HepG2 (cell line): ENCODE data around the gene CCNH. TPM values are rescaled to one million over a fixed set of nuclear protein-coding genes. Genes with fewer than 3 reads are reported as not detected.
A peak's percentile ranks its signal among the peaks of the same experiment; 100 is the strongest.

Experiments used
- ATAC-seq: fragments of 200-7000 bp; cut with Tn5 transposase; 3 replicates; pipeline ENCODE4 v1.9.1; 2020; ENCODE audit warnings: mild to moderate bottlenecking, moderate library complexity
- BruUV-seq: library from RNA; stranded (reverse); fragments of 400-500 nt; replicated peaks from 2 replicates; lab custom pipeline; 2021; lab: Mats Ljungman, UMichigan
- CTCF ChIA-PET: fragments of 300-600 bp; formaldehyde crosslinking; extraction: SDS; loops from one replicate; lab custom pipeline; 2021; ENCODE audit warnings: low total read pairs, inconsistent platforms, low intra/inter-chr PET ratio; lab: Yijun Ruan, JAX
- POLR2A ChIA-PET: fragments of 350-600 bp; sonication (Branson Sonifier 250); formaldehyde crosslinking; loops from one replicate; lab custom pipeline; 2020; ENCODE audit warnings: antibody characterized with exemption, inconsistent platforms; lab: Yijun Ruan, JAX
- DNase-seq: peaks from one replicate; pipeline ENCODE4 v3.0.0-alpha.2; 2015; ENCODE audit warnings: low spot score
- FAIRE-seq: peaks from 3 replicates; lab custom pipeline; 2011; peaks lifted over from hg19 to GRCh38; lab: Jason Lieb, UNC
- H2AFZ ChIP-seq: one replicate; pipeline ENCODE4 v1.6.1; 2011; ENCODE audit warnings: low read length, inconsistent platforms
- H3K27ac ChIP-seq: fragments of 300-600 bp; 3 replicates; pipeline ENCODE4 v1.8.0; 2011; ENCODE audit warnings: mixed run types, mild to moderate bottlenecking, mixed read lengths, low read length, inconsistent platforms; ENCODE audit not compliant: insufficient read depth; ENCODE audit errors: extremely low read length
- H3K27me3 ChIP-seq, 2 experiments: fragments of 200-600 bp in 1 of 2; 2 replicates in 1 of 2; 3 replicates in 1 of 2; pipeline versions ENCODE4 v1.6.0 to v1.8.0; 2011; ENCODE audit warnings: low read length in 2 of 2, mild to moderate bottlenecking in 2 of 2, moderate library complexity in 2 of 2, inconsistent platforms in 1 of 2; ENCODE audit not compliant: insufficient read depth in 2 of 2, control insufficient read depth in 1 of 2
- H3K36me3 ChIP-seq, 2 experiments: fragments of 200-600 bp in 1 of 2; replicated peaks in 1 of 2; 2 replicates in 1 of 2; 3 replicates in 1 of 2; pipeline versions ENCODE4 v1.5.1 to v1.8.0; 2011; ENCODE audit warnings: low read length in 2 of 2, inconsistent platforms in 1 of 2; ENCODE audit not compliant: insufficient read depth in 2 of 2, control insufficient read depth in 1 of 2
- H3K4me1 ChIP-seq: 2 replicates; pipeline ENCODE4 v1.5.1; 2012; ENCODE audit warnings: low read length, inconsistent platforms; ENCODE audit not compliant: insufficient read depth
- H3K4me2 ChIP-seq: 2 replicates; pipeline ENCODE4 v1.6.0; 2011; ENCODE audit warnings: low read depth, low read length, inconsistent platforms
- H3K4me3 ChIP-seq, 3 experiments: fragments of 200-600 bp in 1 of 3; sonication (generic), shearing (Covaris generic) in 1 of 3; replicated peaks in 1 of 3; 2 replicates each; pipeline ENCODE4 v1.5.1; 2011 to 2016; ENCODE audit warnings: low read length in 3 of 3, inconsistent platforms in 2 of 3, low read depth in 2 of 3, mild to moderate bottlenecking in 2 of 3, control low read depth in 1 of 3, mixed read lengths in 1 of 3; ENCODE audit not compliant: insufficient read depth in 1 of 3
- H3K79me2 ChIP-seq: one replicate; pipeline ENCODE4 v1.6.1; 2011; ENCODE audit warnings: low read length, inconsistent platforms; ENCODE audit not compliant: insufficient read depth
- H3K9ac ChIP-seq: 2 replicates; pipeline ENCODE4 v1.6.0; 2011; ENCODE audit warnings: mild to moderate bottlenecking, low read depth, low read length, inconsistent platforms; ENCODE audit not compliant: insufficient read depth
- H3K9me3 ChIP-seq: 2 replicates; pipeline ENCODE4 v1.5.1; 2012; ENCODE audit warnings: mild to moderate bottlenecking, low read length
- H4K20me1 ChIP-seq: 2 replicates; pipeline ENCODE4 v1.6.0; 2011; ENCODE audit warnings: inconsistent platforms, mild to moderate bottlenecking, low read length, moderate library complexity; ENCODE audit not compliant: insufficient read depth
- ATF7 ChIP-seq, 2 experiments: fragments of 450-650 bp in 1 of 2; sonication (generic) in 1 of 2; formaldehyde crosslinking in 1 of 2; IDR thresholded peaks; 2 replicates each; pipeline versions ENCODE4 v1.4.0 to v1.6.1; 2016 to 2020; ENCODE audit warnings: antibody characterized with exemption in 1 of 2, mild to moderate bottlenecking in 1 of 2, missing genetic modification reagents in 1 of 2
- FOXO1 ChIP-seq: sonication (generic); formaldehyde crosslinking; IDR thresholded peaks from 2 replicates; pipeline ENCODE4 v1.4.0; 2020; ENCODE audit warnings: missing genetic modification reagents
- MZF1 ChIP-seq: sonication (generic); formaldehyde crosslinking; IDR thresholded peaks from 2 replicates; pipeline ENCODE4 v1.8.1; 2023; ENCODE audit warnings: mild to moderate bottlenecking, missing genetic modification reagents, borderline replicate concordance
- NCOA2 ChIP-seq: sonication (generic); formaldehyde crosslinking; IDR thresholded peaks from 2 replicates; pipeline ENCODE4 v1.8.0; 2022; ENCODE audit warnings: inconsistent platforms
- PHB2 ChIP-seq: fragments of 450-650 bp; IDR thresholded peaks from 2 replicates; pipeline ENCODE4 v1.6.1; 2018; ENCODE audit not compliant: partially characterized antibody
- TAF15 ChIP-seq: fragments of 200-400 bp; formaldehyde crosslinking; IDR thresholded peaks from one replicate; pipeline ENCODE4 v1.6.1; 2018; ENCODE audit warnings: mild to moderate bottlenecking, low read depth, low read length; ENCODE audit not compliant: poor library complexity, severe bottlenecking
- WIZ ChIP-seq: sonication (generic); formaldehyde crosslinking; IDR thresholded peaks from 2 replicates; pipeline ENCODE4 v1.5.1; 2020; ENCODE audit warnings: mild to moderate bottlenecking, missing genetic modification reagents
- ZFP37 ChIP-seq: sonication (generic); formaldehyde crosslinking; IDR thresholded peaks from 2 replicates; pipeline ENCODE4 v1.4.0; 2020; ENCODE audit warnings: missing genetic modification reagents, borderline replicate concordance
- ZNF713 ChIP-seq: sonication (generic); formaldehyde crosslinking; IDR thresholded peaks from 2 replicates; pipeline ENCODE4 v1.4.0; 2020; ENCODE audit warnings: mild to moderate bottlenecking, missing genetic modification reagents
- ZNF773 ChIP-seq: sonication (generic); formaldehyde crosslinking; IDR thresholded peaks from 2 replicates; pipeline ENCODE4 v1.4.0; 2020; ENCODE audit warnings: missing genetic modification reagents, borderline replicate concordance
- in situ Hi-C: cut with HindIII; loops from 2 replicates; pipeline ENCODE4 v1.10.0; 2017; ENCODE audit warnings: low pct_unique_long_range_greater_than_20kb; ENCODE audit not compliant: extremely low pct_ligation_motif_present
- intact Hi-C: fragments of 100-400 bp; cut with micrococcal nuclease; formaldehyde crosslinking; loops from one replicate; pipeline ENCODE4 v1.10.0; 2022; ENCODE audit not compliant: unreplicated experiment
- polyA plus RNA-seq, 8 experiments: library from polyadenylated mRNA; depleted of rRNA in 3 of 8; stranded (reverse) in 7 of 8; unstranded in 1 of 8; fragments of >200 nt; fragmentation: Illumina TruSeq in 4 of 8; extraction: Trizol in 4 of 8; gene quantifications; 2 replicates each; pipeline versions ENCODE4 v1.2.1 to v1.2.3, GENCODE V29; 2011 to 2016; ENCODE audit warnings: low read depth in 4 of 8, missing spikeins in 1 of 8, mixed read lengths in 1 of 8; ENCODE audit not compliant: insufficient read depth in 1 of 8
- total RNA-seq, 5 experiments: library from RNA; depleted of rRNA; stranded (reverse); fragments of >200 nt; fragmentation: Illumina TruSeq; extraction: Trizol; gene quantifications; 2 replicates each; pipeline ENCODE4 v1.2.3, GENCODE V29; 2016; ENCODE audit warnings: low read depth in 1 of 5
- TF ChIP-seq, protein P1 (sequence below): IDR thresholded peaks from 2 replicates; pipeline ENCODE4 v1.6.1; 2016; ENCODE audit warnings: missing compliant biosample characterization, missing genetic modification reagents, borderline replicate concordance
- TF ChIP-seq, protein P2 (sequence below): IDR thresholded peaks from 2 replicates; pipeline ENCODE4 v1.6.1; 2016; ENCODE audit warnings: mild to moderate bottlenecking, missing biosample characterization, missing genetic modification reagents
- TF ChIP-seq, protein P3 (sequence below): sonication (generic); formaldehyde crosslinking; conservative IDR thresholded peaks from 2 replicates; pipeline ENCODE4 v1.8.0; 2022; ENCODE audit warnings: low read depth, missing genetic modification reagents

The CCNH gene
- total and polyA plus RNA-seq, 2 of the 13 experiments (the other 11 are each of a cell fraction or from before 2014, with no cell fraction given), result 42.5 to 94.3 TPM

DNA sequence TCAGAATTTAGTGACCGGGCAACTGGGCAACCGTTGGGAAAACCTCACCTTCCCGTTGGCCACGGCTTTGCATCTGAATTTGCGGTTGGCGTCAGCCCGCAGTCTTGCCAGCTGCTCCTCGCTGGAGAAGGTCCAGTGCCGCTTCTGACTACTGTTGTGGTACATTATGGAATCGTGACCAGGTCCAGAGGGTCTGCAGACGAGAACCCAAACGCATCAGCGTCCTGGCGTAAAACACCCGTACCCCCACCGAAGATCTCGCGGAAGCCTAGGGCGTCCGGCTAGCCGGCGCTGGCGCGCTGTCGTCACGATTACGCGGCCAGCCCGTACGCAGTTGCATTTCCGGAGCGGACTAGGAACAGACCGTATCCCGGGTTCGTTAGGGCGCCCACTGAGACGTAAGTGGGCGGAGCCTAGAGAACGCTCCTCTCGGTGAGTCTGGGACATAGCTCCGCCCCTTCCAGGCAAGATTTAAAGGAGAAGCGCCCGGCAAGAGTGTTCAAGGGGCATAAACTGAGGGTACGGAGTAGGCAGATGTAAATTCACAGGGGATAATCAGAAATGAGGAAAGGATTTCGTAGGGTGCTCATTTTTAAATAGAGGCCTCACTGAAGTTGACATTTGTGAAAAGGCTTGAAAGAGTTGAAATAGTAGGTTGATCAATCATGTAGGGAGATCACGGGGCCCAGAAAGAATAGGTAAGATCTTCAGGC is at the start of gene CCNH (continued):
- TF ChIP-seq, protein P1, sequence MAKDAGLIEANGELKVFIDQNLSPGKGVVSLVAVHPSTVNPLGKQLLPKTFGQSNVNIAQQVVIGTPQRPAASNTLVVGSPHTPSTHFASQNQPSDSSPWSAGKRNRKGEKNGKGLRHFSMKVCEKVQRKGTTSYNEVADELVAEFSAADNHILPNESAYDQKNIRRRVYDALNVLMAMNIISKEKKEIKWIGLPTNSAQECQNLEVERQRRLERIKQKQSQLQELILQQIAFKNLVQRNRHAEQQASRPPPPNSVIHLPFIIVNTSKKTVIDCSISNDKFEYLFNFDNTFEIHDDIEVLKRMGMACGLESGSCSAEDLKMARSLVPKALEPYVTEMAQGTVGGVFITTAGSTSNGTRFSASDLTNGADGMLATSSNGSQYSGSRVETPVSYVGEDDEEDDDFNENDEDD, result peak; percentile 67; the same call in 1 of the 2 replicates
- TF ChIP-seq NCOA2 (CRISPR knock-in tag), result no peak
- TF ChIP-seq ZFP37 (CRISPR knock-in tag), result 0 out of 2 replicates have a peak, but pooled peaks have one; percentile 69
- TF ChIP-seq PHB2, result no peak
- TF ChIP-seq TAF15, result no peak
- no peak for TF ChIP-seq MZF1 (CRISPR knock-in tag)
- TF ChIP-seq ZNF773, result no peak
- TF ChIP-seq FOXO1 (CRISPR knock-in tag), result peak; percentile 27; the same call in 1 of the 2 replicates
- TF ChIP-seq ZNF713 (CRISPR knock-in tag), result no peak
- TF ChIP-seq, all 625 proteins: peak for 188

DNA sequence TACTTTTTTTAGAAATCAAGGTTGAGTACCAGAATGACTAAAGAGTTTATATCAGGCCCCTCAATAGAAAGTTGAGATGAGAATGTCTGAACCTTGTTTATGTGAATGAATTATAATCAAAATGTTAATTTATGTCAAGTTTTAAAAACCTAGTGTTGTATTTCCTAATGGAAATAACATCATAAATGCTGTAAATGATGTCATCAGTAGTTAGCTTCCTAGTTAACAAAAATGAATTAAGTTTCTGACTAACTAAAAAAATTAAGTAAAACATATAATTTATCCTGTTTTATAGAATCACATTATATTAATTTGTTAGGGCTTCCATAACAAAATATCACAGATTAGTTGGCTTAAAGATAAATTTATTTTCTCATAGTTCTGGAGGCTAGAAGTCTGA is 45.0 kb upstream of the CCNH start:
- POLR2A ChIA-PET, result no interaction called here
- no peaks in the 10 kb centered on the region for H3K27me3 ChIP-seq
- no TSS peak for BruUV-seq
- no peak overlapping the region for H3K4me2 ChIP-seq
- no peaks in the 10 kb centered on the region for H3K79me2 ChIP-seq
- no peaks in the 10 kb centered on the region for H3K9me3 ChIP-seq
- ATAC-seq (no peak), DNase-seq (no peak), FAIRE-seq (no peak)
- TF ChIP-seq, protein P2, sequence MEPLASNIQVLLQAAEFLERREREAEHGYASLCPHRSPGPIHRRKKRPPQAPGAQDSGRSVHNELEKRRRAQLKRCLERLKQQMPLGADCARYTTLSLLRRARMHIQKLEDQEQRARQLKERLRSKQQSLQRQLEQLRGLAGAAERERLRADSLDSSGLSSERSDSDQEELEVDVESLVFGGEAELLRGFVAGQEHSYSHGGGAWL, result no peak
- TF ChIP-seq, protein P3, sequence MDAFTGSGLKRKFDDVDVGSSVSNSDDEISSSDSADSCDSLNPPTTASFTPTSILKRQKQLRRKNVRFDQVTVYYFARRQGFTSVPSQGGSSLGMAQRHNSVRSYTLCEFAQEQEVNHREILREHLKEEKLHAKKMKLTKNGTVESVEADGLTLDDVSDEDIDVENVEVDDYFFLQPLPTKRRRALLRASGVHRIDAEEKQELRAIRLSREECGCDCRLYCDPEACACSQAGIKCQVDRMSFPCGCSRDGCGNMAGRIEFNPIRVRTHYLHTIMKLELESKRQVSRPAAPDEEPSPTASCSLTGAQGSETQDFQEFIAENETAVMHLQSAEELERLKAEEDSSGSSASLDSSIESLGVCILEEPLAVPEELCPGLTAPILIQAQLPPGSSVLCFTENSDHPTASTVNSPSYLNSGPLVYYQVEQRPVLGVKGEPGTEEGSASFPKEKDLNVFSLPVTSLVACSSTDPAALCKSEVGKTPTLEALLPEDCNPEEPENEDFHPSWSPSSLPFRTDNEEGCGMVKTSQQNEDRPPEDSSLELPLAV (CRISPR knock-in tag), result no peak
- no peak for TF ChIP-seq WIZ (CRISPR knock-in tag)
- peak; percentile 71 for TF ChIP-seq ATF7 (IDR thresholded peaks at IDR 0.05)
- TF ChIP-seq ATF7 (CRISPR knock-in tag; IDR thresholded peaks at IDR 0.05), result no peak
- no peaks in the 10 kb centered on the region for H3K4me1 ChIP-seq
- no peaks in the 10 kb centered on the region for H4K20me1 ChIP-seq
- no peak overlapping the region for H3K9ac ChIP-seq
- H3K27ac ChIP-seq, result no peak overlapping the region
- in situ Hi-C loops, result no loop called here
- no peaks in the 10 kb centered on the region for H3K36me3 ChIP-seq
- H3K4me3 ChIP-seq, result no peak overlapping the region
- no peak overlapping the region for H2AFZ ChIP-seq
- intact Hi-C loops, result no loop called here
- CTCF ChIA-PET, result no interaction called here
